Suprapubic skin (tissue), 4 donors: ENCODE results near the gene IQGAP2. TPM values are rescaled to one million over a fixed set of nuclear protein-coding genes. Genes with fewer than 3 reads are reported as not detected.

Experiments used
- DNase-seq, 2 donors: peaks; one replicate each; pipeline ENCODE4 v3.0.0-alpha.2; 2019; ENCODE audit warnings: low spot score in 2 of 2
- H3K27ac ChIP-seq: fragments of 200-600 bp; sonication (generic); one replicate; pipeline ENCODE4 v1.5.1; 2019
- H3K27me3 ChIP-seq: fragments of 200-600 bp; sonication (generic); one replicate; pipeline ENCODE4 v1.5.1; 2019
- H3K36me3 ChIP-seq: fragments of 200-600 bp; sonication (generic); one replicate; pipeline ENCODE4 v1.5.1; 2019
- H3K4me1 ChIP-seq: fragments of 200-600 bp; sonication (generic); one replicate; pipeline ENCODE4 v1.5.1; 2019
- H3K4me3 ChIP-seq: fragments of 200-600 bp; sonication (generic); one replicate; pipeline ENCODE4 v1.5.1; 2019; ENCODE audit warnings: mild to moderate bottlenecking
- H3K9me3 ChIP-seq: fragments of 200-600 bp; sonication (generic); one replicate; pipeline ENCODE4 v1.5.1; 2019
- CTCF ChIP-seq, 2 donors: fragments of 200-600 bp in 1 of 2; fragments of 450-650 bp in 1 of 2; sonication (generic) in 1 of 2; IDR thresholded peaks; one replicate each; pipeline ENCODE4 v1.5.1; 2016 to 2019; ENCODE audit warnings: antibody characterized with exemption in 2 of 2, mild to moderate bottlenecking in 1 of 2, moderate library complexity in 1 of 2
- EP300 ChIP-seq: sonication (generic); formaldehyde crosslinking; IDR thresholded peaks from one replicate; pipeline ENCODE4 v1.6.1; 2017; ENCODE audit warnings: antibody characterized with exemption
- POLR2A ChIP-seq, 2 donors: fragments of 450-650 bp; IDR thresholded peaks; one replicate each; pipeline ENCODE4 v1.6.1; 2017; ENCODE audit warnings: antibody characterized with exemption in 2 of 2, mild to moderate bottlenecking in 2 of 2, moderate library complexity in 2 of 2
- POLR2AphosphoS5 ChIP-seq, 3 donors: sonication (generic); formaldehyde crosslinking; IDR thresholded peaks; one replicate each; pipeline ENCODE4 v1.6.1; 2017; ENCODE audit warnings: antibody characterized with exemption in 3 of 3
- WGBS: methylation state at CpG from one replicate; pipeline ENCODE4 v1.1.5; 2018; 5-methylcytosine and 5-hydroxymethylcytosine counted together
- total RNA-seq, 4 donors: library from RNA; depleted of rRNA; stranded (reverse); fragments of >200 nt; gene quantifications; one replicate each; pipeline ENCODE4 v1.1.0, GENCODE V29; 2016

IQGAP2 gene
- total RNA-seq, 4 donors from 2014 or later = 10.1 to 49.0 (median 12.8) TPM

- H3K4me3 ChIP-seq = no peak overlapping the region
- no peak for DNase-seq
- no peaks in the 10 kb centered on the region for H3K36me3 ChIP-seq
- no peak overlapping the region for H3K27ac ChIP-seq
- TF ChIP-seq EP300 = no peak
- TF ChIP-seq CTCF (IDR thresholded peaks at IDR 0.05) = no peak
- no peak for TF ChIP-seq POLR2A (IDR thresholded peaks at IDR 0.05)
- 61% methylated on average over 3 of the region's 3 CpGs for WGBS
- no peaks in the 10 kb centered on the region for H3K9me3 ChIP-seq
- H3K27me3 ChIP-seq = no peaks in the 10 kb centered on the region
- H3K4me1 ChIP-seq = no peaks in the 10 kb centered on the region
Measured at GRCh38 chr5:76754668-76755078, 351.6 kb downstream of the IQGAP2 start.

GRCh38 chr5:76755779-76756637, 352.9 kb downstream of the IQGAP2 start:
- DNase-seq = no peak
- WGBS = 94% methylated on average over 11 of the region's 11 CpGs
- Histone ChIP-seq H3K27ac (no peak overlapping the region), H3K4me3 (no peak overlapping the region), H3K9me3 (no peaks in the 10 kb centered on the region), H3K27me3 (no peaks in the 10 kb centered on the region), H3K36me3 (no peaks in the 10 kb centered on the region), H3K4me1 (no peaks in the 10 kb centered on the region)
- TF ChIP-seq EP300 = no peak
- TF ChIP-seq CTCF (IDR thresholded peaks at IDR 0.05) = no peak
- no peak for TF ChIP-seq POLR2A (IDR thresholded peaks at IDR 0.05)
- no peak for TF ChIP-seq POLR2AphosphoS5 (IDR thresholded peaks at IDR 0.05)

GRCh38 chr5:76757049-76757448, 354.0 kb downstream of the IQGAP2 start:
- H3K27me3 ChIP-seq = no peaks in the 10 kb centered on the region
- no peaks in the 10 kb centered on the region for H3K36me3 ChIP-seq
- H3K4me1 ChIP-seq = no peaks in the 10 kb centered on the region
- H3K4me3 ChIP-seq = no peak overlapping the region
- 94% methylated on average over 4 of the region's 4 CpGs for WGBS
- H3K27ac ChIP-seq = no peak overlapping the region
- no peak for DNase-seq
- TF ChIP-seq CTCF (IDR thresholded peaks at IDR 0.05) = no peak
- TF ChIP-seq POLR2AphosphoS5 (IDR thresholded peaks at IDR 0.05) = no peak
- no peak for TF ChIP-seq EP300
- no peak for TF ChIP-seq POLR2A (IDR thresholded peaks at IDR 0.05)
- H3K9me3 ChIP-seq = no peaks in the 10 kb centered on the region

Other genes starting within 250 kb of the IQGAP2 start
- 1 to 10 TPM in 2 of 4 donors, under 1 TPM in 2; 0.79 to 1.9 (median 1.0) TPM for gene F2RL2, start 220.1 kb downstream of the IQGAP2 start, total RNA-seq